HCT116 (cell line): ENCODE data around the gene RRAS2. TPM values are rescaled to one million over a fixed set of nuclear protein-coding genes. Genes with fewer than 3 reads are reported as not detected.

ENCODE experiments used
- ATAC-seq: fragments of 200-7000 bp; cut with Tn5 transposase; 2 replicates; pipeline ENCODE4 v1.9.1; 2020; ENCODE audit warnings: mild to moderate bottlenecking, moderate library complexity
- BruUV-seq: library from RNA; stranded (reverse); fragments of 400-500 nt; replicated peaks from 2 replicates; lab custom pipeline; 2021; lab: Mats Ljungman, UMichigan
- CTCF ChIA-PET: fragments of 300-600 bp; sonication (Branson Sonifier 250); formaldehyde crosslinking; loops from one replicate; lab custom pipeline; 2021; ENCODE audit warnings: antibody characterized with exemption; lab: Charles Lee
- POLR2A ChIA-PET: fragments of 300-600, 350-600 bp; sonication (Branson Sonifier 250); formaldehyde crosslinking; loops from one replicate; lab custom pipeline; 2021; ENCODE audit warnings: antibody characterized with exemption; lab: Charles Lee
- RAD21 ChIA-PET, 2 experiments: fragments of 300-600 bp; sonication (Branson Sonifier 250); formaldehyde crosslinking; loops; one replicate each; lab custom pipeline; 2023; ENCODE audit warnings: low total read pairs in 2 of 2; ENCODE audit not compliant: uncharacterized antibody in 2 of 2, unreplicated experiment in 2 of 2, low non-redundant PET in 1 of 2; lab: Charles Lee
- DNase-seq: peaks from one replicate; pipeline ENCODE4 v3.0.0-alpha.2; 2010; ENCODE audit warnings: low read depth, low spot score
- H2AFZ ChIP-seq: fragments of 200-600 bp; shearing (Covaris generic), sonication (generic); 2 replicates; pipeline ENCODE4 v1.6.1; 2017; ENCODE audit warnings: low read depth, mixed run types, mixed read lengths, antibody characterized with exemption, low read length; ENCODE audit not compliant: poor library complexity, severe bottlenecking
- H3K27ac ChIP-seq: 2 replicates; pipeline ENCODE4 v1.5.1; 2012; ENCODE audit warnings: low read depth, low read length
- H3K27me3 ChIP-seq: fragments of 200-600 bp; sonication (generic); 2 replicates; pipeline ENCODE4 v1.6.1; 2016; ENCODE audit warnings: mixed run types, low read length, mixed read lengths; ENCODE audit not compliant: insufficient read depth
- H3K36me3 ChIP-seq, 2 experiments: fragments of 200-500 bp in 1 of 2; fragments of 200-600 bp in 1 of 2; sonication (Bioruptor generic) in 1 of 2; sonication (generic) in 1 of 2; 2 replicates each; pipeline versions ENCODE4 v1.5.1 to v1.6.1; 2014 to 2016; ENCODE audit warnings: low read length in 2 of 2, inconsistent platforms in 1 of 2, mixed read lengths in 1 of 2, mixed run types in 1 of 2; ENCODE audit not compliant: insufficient read depth in 2 of 2, control insufficient read depth in 1 of 2
- H3K4me1 ChIP-seq, 2 experiments: fragments of 200-600 bp in 1 of 2; sonication (generic) in 1 of 2; 2 replicates each; pipeline versions ENCODE4 v1.5.1 to v1.6.1; 2012 to 2017; ENCODE audit warnings: low read length in 2 of 2, inconsistent platforms in 1 of 2, mild to moderate bottlenecking in 1 of 2, mixed read lengths in 1 of 2, mixed run types in 1 of 2, moderate library complexity in 1 of 2; ENCODE audit not compliant: insufficient read depth in 2 of 2, control insufficient read depth in 1 of 2
- H3K4me2 ChIP-seq: fragments of 200-600 bp; sonication (generic); 2 replicates; pipeline ENCODE4 v1.6.1; 2017; ENCODE audit warnings: mixed run types, low read length, mixed read lengths
- H3K4me3 ChIP-seq, 2 experiments: fragments of 200-600 bp in 1 of 2; sonication (generic) in 1 of 2; replicated peaks in 1 of 2; 2 replicates each; pipeline ENCODE4 v1.5.1; 2011 to 2016; ENCODE audit warnings: low read length in 2 of 2, control low read depth in 1 of 2, low read depth in 1 of 2, mild to moderate bottlenecking in 1 of 2, mixed read lengths in 1 of 2, mixed run types in 1 of 2
- H3K79me2 ChIP-seq: fragments of 200-600 bp; sonication (generic); 2 replicates; pipeline ENCODE4 v1.6.1; 2017; ENCODE audit warnings: mild to moderate bottlenecking, mixed run types, low read length, moderate library complexity, mixed read lengths; ENCODE audit not compliant: insufficient read depth
- H3K9ac ChIP-seq: fragments of 200-600 bp; sonication (generic); 2 replicates; pipeline ENCODE4 v1.6.1; 2016; ENCODE audit warnings: low read length, mixed read lengths
- H3K9me2 ChIP-seq: fragments of 200-600 bp; sonication (generic), shearing (Covaris generic); 2 replicates; pipeline ENCODE4 v1.6.1; 2017; ENCODE audit warnings: mixed run types, mild to moderate bottlenecking, moderate library complexity; ENCODE audit not compliant: insufficient read depth
- H3K9me3 ChIP-seq, 2 experiments: fragments of 200-500 bp in 1 of 2; fragments of 200-600 bp in 1 of 2; sonication (Bioruptor generic) in 1 of 2; sonication (generic) in 1 of 2; 2 replicates each; pipeline ENCODE4 v1.6.1; 2014 to 2017; ENCODE audit warnings: low read length in 2 of 2, mixed read lengths in 2 of 2, inconsistent platforms in 1 of 2, low read depth in 1 of 2, mild to moderate bottlenecking in 1 of 2, mixed run types in 1 of 2, moderate library complexity in 1 of 2; ENCODE audit not compliant: control insufficient read depth in 1 of 2, insufficient read depth in 1 of 2
- H4K20me1 ChIP-seq: fragments of 200-600 bp; sonication (generic), shearing (Covaris generic); 2 replicates; pipeline ENCODE4 v1.6.1; 2017; ENCODE audit warnings: mixed run types, mild to moderate bottlenecking, moderate library complexity; ENCODE audit not compliant: insufficient read depth
- CBX3 ChIP-seq: IDR thresholded peaks from 2 replicates; pipeline ENCODE4 v1.6.1; 2012; ENCODE audit warnings: low read depth
- CEBPB ChIP-seq: IDR thresholded peaks from 2 replicates; pipeline ENCODE4 v1.6.1; 2012; ENCODE audit warnings: low read depth
- CTCF ChIP-seq, 3 experiments: fragments of 200-600 bp in 1 of 3; sonication (generic) in 1 of 3; IDR thresholded peaks in 2 of 3; conservative IDR thresholded peaks in 1 of 3; 2 replicates each; pipeline ENCODE4 v1.5.1; 2012 to 2017; ENCODE audit warnings: low read depth in 2 of 3, low read length in 2 of 3, antibody characterized with exemption in 1 of 3, borderline replicate concordance in 1 of 3, control low read depth in 1 of 3, mild to moderate bottlenecking in 1 of 3, mixed read lengths in 1 of 3, mixed run types in 1 of 3, moderate library complexity in 1 of 3; ENCODE audit not compliant: insufficient read depth in 1 of 3
- EGR1 ChIP-seq: IDR thresholded peaks from 2 replicates; pipeline ENCODE4 v1.6.1; 2012; ENCODE audit warnings: low read depth
- EZH2 ChIP-seq: fragments of 200-600 bp; sonication (generic); IDR thresholded peaks from 2 replicates; pipeline ENCODE4 v1.6.1; 2017; ENCODE audit warnings: antibody characterized with exemption, mixed run types
- FOSL1 ChIP-seq: IDR thresholded peaks from 2 replicates; pipeline ENCODE4 v1.6.1; 2012; ENCODE audit warnings: low read depth
- JUND ChIP-seq: IDR thresholded peaks from 2 replicates; pipeline ENCODE4 v1.6.1; 2012
- POLR2A ChIP-seq: IDR thresholded peaks from 2 replicates; pipeline ENCODE4 v1.7.0; 2011; ENCODE audit warnings: borderline replicate concordance; ENCODE audit not compliant: insufficient read depth, insufficient read length; ENCODE audit errors: extremely low read depth
- POLR2AphosphoS5 ChIP-seq: IDR thresholded peaks from 2 replicates; pipeline ENCODE4 v1.6.1; 2011; ENCODE audit warnings: mild to moderate bottlenecking, low read depth, low read length, moderate library complexity
- RAD21 ChIP-seq: IDR thresholded peaks from 2 replicates; pipeline ENCODE4 v1.6.1; 2012; ENCODE audit warnings: low read depth, mild to moderate bottlenecking
- SP1 ChIP-seq: IDR thresholded peaks from 2 replicates; pipeline ENCODE4 v1.6.1; 2012; ENCODE audit warnings: low read depth
- SRF ChIP-seq: IDR thresholded peaks from 2 replicates; pipeline ENCODE4 v1.6.1; 2012; ENCODE audit warnings: low read depth
- ZFX ChIP-seq: fragments of 450-650 bp; IDR thresholded peaks from 2 replicates; pipeline ENCODE4 v1.6.1; 2017
- intact Hi-C: fragments of 100-400 bp; cut with micrococcal nuclease; formaldehyde crosslinking; loops from 2 replicates; pipeline ENCODE4 v1.10.0; 2022
- total RNA-seq: library from RNA; stranded (reverse); gene quantifications from one replicate; pipeline ENCODE4 v1.2.1, GENCODE V29; 2021; ENCODE audit not compliant: unreplicated experiment

Gene RRAS2
- total RNA-seq, 1 experiment from 2014 or later, result 54.5 TPM

DNA sequence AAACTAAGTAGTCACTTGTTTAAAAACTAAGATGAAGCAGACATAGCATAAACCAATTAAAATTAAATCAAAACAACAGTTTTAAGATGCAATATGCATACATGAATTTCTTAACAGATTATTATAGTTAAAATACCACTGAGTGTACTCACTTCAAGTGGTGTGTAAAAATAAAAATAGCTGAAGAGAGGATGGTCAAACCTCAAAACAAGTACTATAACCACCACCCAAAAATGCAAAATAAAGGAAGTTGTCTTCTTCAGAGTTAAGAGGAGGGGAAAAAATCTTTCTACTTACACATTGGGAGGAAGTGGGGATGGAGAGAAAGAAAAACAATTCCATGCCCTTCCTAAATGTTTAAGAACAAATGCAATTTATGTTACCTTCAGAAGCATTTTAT lies 31.9 kb downstream of the RRAS2 start:
- Histone ChIP-seq H3K4me1 (no peaks in the 10 kb centered on the region), H4K20me1 (peaks cover 10% of the 10 kb centered on the region; the same call in 1 of the 2 replicates), H3K4me3 (no peak overlapping the region), H3K9me2 (no peaks in the 10 kb centered on the region), H3K9me3 (no peaks in the 10 kb centered on the region), H3K4me2 (no peak overlapping the region), H2AFZ (no peak overlapping the region), H3K27me3 (no peaks in the 10 kb centered on the region), H3K79me2 (peaks cover 91% of the 10 kb centered on the region), H3K36me3 (no peaks in the 10 kb centered on the region), H3K9ac (no peak overlapping the region), H3K27ac (no peak overlapping the region)
- DNase-seq, result no peak
- TF ChIP-seq POLR2A, result no peak
- no peak for TF ChIP-seq JUND
- TF ChIP-seq ZFX, result no peak
- no peak for TF ChIP-seq EGR1
- no peak for TF ChIP-seq CEBPB
- no peak for TF ChIP-seq SRF
- no peak for TF ChIP-seq SP1
- no peak for TF ChIP-seq RAD21
- TF ChIP-seq POLR2AphosphoS5, result no peak
- no peak for TF ChIP-seq EZH2
- TF ChIP-seq FOSL1, result no peak
- TF ChIP-seq CBX3, result no peak
- BruUV-seq, result no TSS peak
- intact Hi-C loops, result no loop called here
- ChIA-PET RAD21 (no interaction called here), POLR2A (no interaction called here), CTCF (no interaction called here)
- ATAC-seq, result no peak

DNA sequence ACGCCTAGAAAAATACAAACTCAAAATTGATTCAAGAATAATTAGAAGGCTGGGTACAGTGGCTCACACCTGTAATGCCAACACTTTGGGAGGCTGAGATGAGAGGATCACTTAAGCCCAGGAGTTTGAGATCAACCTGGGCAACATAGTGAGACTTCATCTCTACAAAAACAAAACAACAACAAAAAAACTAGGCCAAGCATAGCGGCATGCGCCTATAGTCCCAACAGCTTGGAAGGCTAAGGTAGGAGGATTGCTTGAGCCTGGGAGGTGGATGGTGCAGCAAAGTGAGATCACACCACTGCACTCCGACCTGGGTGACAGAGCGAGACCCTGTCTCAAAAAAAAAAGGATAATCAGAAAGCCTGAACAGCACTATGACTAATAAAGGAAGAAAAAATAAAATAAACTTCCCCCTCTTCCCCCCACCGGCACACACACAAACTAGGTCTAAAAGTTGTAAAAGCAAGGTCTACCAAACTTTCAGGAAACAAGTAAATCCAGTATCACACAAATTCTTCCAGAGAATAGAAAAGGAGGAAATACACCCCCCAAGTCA lies 35.8 kb downstream of the RRAS2 start:
- Histone ChIP-seq H4K20me1 (peaks cover 10% of the 10 kb centered on the region; the same call in 1 of the 2 replicates), H3K27ac (no peak overlapping the region), H3K36me3 (no peaks in the 10 kb centered on the region), H3K27me3 (no peaks in the 10 kb centered on the region), H3K79me2 (peaks cover 86% of the 10 kb centered on the region), H3K9ac (no peak overlapping the region), H3K9me3 (no peaks in the 10 kb centered on the region), H2AFZ (no peak overlapping the region), H3K4me1 (no peaks in the 10 kb centered on the region)
- RAD21 ChIA-PET, result no interaction called here
- BruUV-seq, result no TSS peak
- intact Hi-C loops, result no loop called here
- no peak for TF ChIP-seq JUND
- TF ChIP-seq CTCF (IDR thresholded peaks at IDR 0.05 in 2 of 3, conservative IDR thresholded peaks at IDR 0.05 in 1 of 3; ENCODE audit: borderline replicate concordance in 1 of 3, insufficient read depth in 1 of 3, low read depth in 2 of 3, low read length in 2 of 3), result no peak
- TF ChIP-seq, all 23 proteins: peak for 0
- H3K9me2 ChIP-seq, result no peaks in the 10 kb centered on the region
- H3K4me3 ChIP-seq, result no peak overlapping the region
- no peak for ATAC-seq
- no peak for DNase-seq
- H3K4me2 ChIP-seq, result no peak overlapping the region
- POLR2A ChIA-PET, result no interaction called here
- CTCF ChIA-PET, result no interaction called here
